SJSA1 (cell line): ENCODE measurements around the gene HSPH1. TPM values are rescaled to one million over a fixed set of nuclear protein-coding genes. Genes with fewer than 3 reads are reported as not detected.
"Not testable (repeated sequence)": the region's sequence is repeated elsewhere in the genome, so short reads cannot be mapped to it uniquely, and the experiment has no call there.

Experiments
- DNase-seq, 2 experiments: peaks; one replicate each; pipeline ENCODE4 v3.0.0-alpha.2; 2015 to 2020; ENCODE audit warnings: low spot score in 2 of 2, low read depth in 1 of 2
- H3K27ac ChIP-seq: fragments of 250-450 bp; sonication (Bioruptor Pico); 2 replicates; pipeline ENCODE4 v1.5.1; 2020; ENCODE audit warnings: mild to moderate bottlenecking, moderate library complexity
- H3K27me3 ChIP-seq: fragments of 250-450 bp; sonication (Bioruptor Pico); replicated peaks from 2 replicates; pipeline ENCODE4 v1.5.1; 2020; ENCODE audit warnings: mild to moderate bottlenecking, moderate library complexity
- H3K36me3 ChIP-seq: fragments of 250-450 bp; sonication (Bioruptor Pico); 2 replicates; pipeline ENCODE4 v1.5.1; 2020; ENCODE audit warnings: mild to moderate bottlenecking
- H3K4me1 ChIP-seq: fragments of 250-450 bp; sonication (Bioruptor Pico); replicated peaks from 2 replicates; pipeline ENCODE4 v1.6.1; 2021; ENCODE audit warnings: mild to moderate bottlenecking
- H3K4me3 ChIP-seq: fragments of 250-450 bp; sonication (Bioruptor Pico); 2 replicates; pipeline ENCODE4 v1.5.1; 2020; ENCODE audit warnings: mild to moderate bottlenecking
- H3K9me3 ChIP-seq: fragments of 250-450 bp; sonication (Bioruptor Pico); replicated peaks from 2 replicates; pipeline ENCODE4 v1.5.1; 2020; ENCODE audit warnings: mild to moderate bottlenecking
- total RNA-seq: library from RNA; depleted of rRNA; stranded (reverse); fragments of >200 nt; shearing (Covaris generic); gene quantifications from 2 replicates; pipeline ENCODE4 v1.2.3, GENCODE V29; 2014

HSPH1 gene
- total RNA-seq, 1 experiment from 2014 or later, result 90.3 TPM

DNA sequence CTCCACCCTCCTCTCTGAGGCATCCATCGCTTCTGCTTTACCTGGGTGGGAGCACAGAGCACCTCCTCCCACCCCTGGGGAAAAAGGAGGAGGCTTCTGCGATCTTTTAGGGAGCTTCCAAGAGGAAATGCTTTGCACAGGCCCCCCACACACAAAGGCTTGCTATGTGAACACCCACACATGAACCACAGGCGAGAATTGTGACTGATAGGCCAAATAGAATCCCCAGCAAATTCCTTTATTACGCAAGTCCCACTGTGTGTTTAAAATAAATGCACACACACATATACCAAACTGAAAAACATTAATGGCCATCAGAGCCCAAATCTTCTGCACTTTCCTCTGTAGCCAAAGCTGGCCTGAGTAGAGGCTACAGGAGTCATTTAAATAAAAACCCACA is 50.6 kb downstream of the HSPH1 start:
- Histone ChIP-seq H3K4me3 (no peak overlapping the region), H3K27ac (no peak overlapping the region), H3K9me3 (no peaks in the 10 kb centered on the region), H3K36me3 (no peaks in the 10 kb centered on the region), H3K27me3 (0 out of 2 replicates have a peak, but pooled peaks cover 9% of the 10 kb centered on the region), H3K4me1 (no peaks in the 10 kb centered on the region)
- no peak for DNase-seq

DNA sequence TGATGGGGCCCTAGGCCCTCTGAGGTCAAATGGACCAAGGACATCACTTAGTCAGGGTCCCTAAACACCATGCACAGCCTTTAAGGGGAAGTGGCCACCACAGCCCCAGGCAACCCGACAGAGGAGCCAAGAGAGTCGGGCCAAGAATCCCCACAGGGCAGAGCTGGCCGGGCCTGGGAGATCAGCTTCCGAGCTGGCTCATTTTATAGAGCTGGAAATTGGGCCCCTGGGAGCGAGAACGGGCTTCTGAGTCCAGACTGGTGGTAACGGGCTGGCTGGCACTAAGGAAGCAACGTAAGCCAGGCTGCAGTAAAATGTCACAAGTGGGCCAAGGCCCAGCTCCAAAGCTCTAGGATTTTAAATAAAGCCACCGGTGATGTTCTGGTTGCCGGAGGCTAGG is 51.1 kb downstream of the HSPH1 start:
- no peak overlapping the region for H3K4me3 ChIP-seq
- H3K27ac ChIP-seq, result no peak overlapping the region
- H3K27me3 ChIP-seq, result 0 out of 2 replicates have a peak, but pooled peaks cover 5% of the 10 kb centered on the region

DNA sequence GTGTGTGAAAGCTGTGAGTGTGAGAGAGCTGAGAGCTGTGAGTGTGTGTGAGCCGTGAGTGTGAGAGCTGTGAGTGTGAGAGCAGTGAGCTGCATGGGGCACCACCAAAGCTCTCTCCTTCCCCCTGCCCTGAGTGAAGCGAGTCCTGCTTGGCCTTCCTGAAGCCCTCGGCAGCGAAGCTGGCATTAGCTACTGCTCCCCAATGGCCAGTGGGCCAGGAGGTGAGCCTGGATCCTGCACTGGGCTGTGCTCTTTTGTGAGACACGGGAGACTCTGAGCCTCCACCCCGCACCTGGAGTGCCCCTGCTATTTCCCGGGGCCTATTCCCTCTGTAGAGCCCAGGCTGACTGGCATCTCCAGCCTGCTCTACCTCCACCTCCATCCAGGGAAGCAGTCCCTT is 51.5 kb downstream of the HSPH1 start:
- Histone ChIP-seq H3K4me3 (no peak overlapping the region), H3K27ac (no peak overlapping the region), H3K4me1 (no peaks in the 10 kb centered on the region), H3K36me3 (no peaks in the 10 kb centered on the region), H3K27me3 (0 out of 2 replicates have a peak, but pooled peaks cover 5% of the 10 kb centered on the region), H3K9me3 (no peaks in the 10 kb centered on the region)
- no peak for DNase-seq

More for the DNA sequence above, 51.1 kb downstream of the HSPH1 start:
- no peak for DNase-seq
- Histone ChIP-seq H3K4me1 (no peaks in the 10 kb centered on the region), H3K36me3 (no peaks in the 10 kb centered on the region), H3K9me3 (no peaks in the 10 kb centered on the region)

DNA sequence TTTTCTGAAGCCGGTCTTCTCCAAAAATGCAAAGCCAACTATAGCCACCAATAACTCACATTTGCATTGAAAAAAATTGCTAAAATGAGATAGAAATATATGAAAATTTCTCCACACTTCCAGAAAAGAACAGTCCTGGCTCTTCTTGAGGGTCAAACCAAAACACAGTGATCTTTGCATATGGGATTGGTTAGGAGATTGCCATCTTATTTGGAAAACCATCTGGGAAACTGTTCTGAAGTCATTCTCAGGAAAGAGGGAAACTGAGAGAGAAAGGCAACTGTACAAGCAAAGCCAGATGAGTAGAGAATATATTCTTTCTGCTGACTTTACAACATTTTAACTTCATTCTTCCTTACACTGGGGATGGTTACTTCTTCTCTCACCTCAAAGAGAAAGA is 54.6 kb downstream of the HSPH1 start:
- H3K36me3 ChIP-seq, result no peaks in the 10 kb centered on the region
- no peaks in the 10 kb centered on the region for H3K4me1 ChIP-seq
- 0 out of 2 replicates have a peak, but pooled peaks cover 3% of the 10 kb centered on the region for H3K27me3 ChIP-seq
- H3K27ac ChIP-seq, result no peak overlapping the region
- DNase-seq, result no peak
- H3K9me3 ChIP-seq, result no peaks in the 10 kb centered on the region
- H3K4me3 ChIP-seq, result no peak overlapping the region

DNA sequence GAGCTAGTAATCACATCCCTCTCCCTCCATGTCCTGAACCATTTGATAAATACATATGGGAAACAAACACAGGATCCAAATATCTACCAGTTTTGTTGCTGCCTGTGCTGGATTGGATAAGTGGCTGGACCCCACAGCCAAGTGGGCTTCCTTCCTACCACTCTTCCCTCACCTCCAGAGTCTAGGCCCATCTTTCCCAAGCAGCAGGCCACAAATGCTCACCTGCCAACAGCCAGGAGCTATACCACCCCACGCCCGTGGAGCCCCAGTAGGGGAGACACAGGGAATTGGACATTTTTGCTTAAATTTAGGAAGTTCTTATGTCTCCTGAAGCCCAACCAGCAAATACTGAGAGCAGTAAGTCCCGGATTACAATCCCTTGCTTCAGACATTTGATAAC is 55.8 kb downstream of the HSPH1 start:
- DNase-seq, result no peak
- no peaks in the 10 kb centered on the region for H3K9me3 ChIP-seq
- H3K4me1 ChIP-seq, result no peaks in the 10 kb centered on the region
- H3K27me3 ChIP-seq, result 0 out of 2 replicates have a peak, but pooled peaks cover 3% of the 10 kb centered on the region
- H3K4me3 ChIP-seq, result no peak overlapping the region
- H3K36me3 ChIP-seq, result no peaks in the 10 kb centered on the region
- H3K27ac ChIP-seq, result no peak overlapping the region

DNA sequence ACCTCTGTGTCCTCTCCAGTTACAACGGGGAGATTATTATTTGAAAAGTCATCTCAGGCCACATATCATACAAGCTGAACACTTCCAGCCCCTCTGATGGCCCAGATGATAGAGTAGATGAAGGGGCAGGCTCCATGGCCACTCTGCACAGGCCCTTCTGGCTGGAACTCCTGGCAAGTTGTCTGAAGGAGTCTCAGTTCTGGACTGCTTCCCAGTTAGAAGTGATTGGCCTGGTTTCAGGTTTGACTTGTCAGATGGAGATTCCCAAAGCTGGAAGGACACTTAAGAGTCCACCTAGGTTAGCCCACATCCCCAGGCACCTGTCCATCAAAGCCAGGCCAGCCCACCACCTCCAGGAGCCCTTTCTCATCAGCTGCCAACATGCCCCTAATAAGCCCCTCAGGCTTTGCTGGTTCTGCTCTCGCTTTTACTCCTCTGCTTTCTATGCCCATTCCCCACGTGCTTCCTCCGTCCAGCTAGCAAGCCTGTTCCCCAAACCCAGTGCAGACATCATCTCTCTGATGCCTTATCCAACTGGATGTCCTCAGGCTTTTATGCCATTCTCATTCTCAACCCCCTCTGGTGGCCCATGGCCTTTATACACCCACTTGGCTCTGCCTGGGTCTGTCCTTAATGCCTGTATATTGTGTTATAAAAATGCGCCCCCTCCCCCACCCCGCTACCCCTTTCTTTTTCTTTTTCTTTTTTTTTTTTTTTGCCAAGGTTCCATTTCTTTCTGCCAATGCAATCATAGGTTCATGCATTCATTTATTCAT is 56.5 kb downstream of the HSPH1 start:
- H3K4me1 ChIP-seq, result no peaks in the 10 kb centered on the region
- no peak for DNase-seq
- no peaks in the 10 kb centered on the region for H3K9me3 ChIP-seq
- no peak overlapping the region for H3K27ac ChIP-seq
- H3K36me3 ChIP-seq, result no peaks in the 10 kb centered on the region
- no peak overlapping the region for H3K4me3 ChIP-seq
- H3K27me3 ChIP-seq, result 0 out of 2 replicates have a peak, but pooled peaks cover 3% of the 10 kb centered on the region

DNA sequence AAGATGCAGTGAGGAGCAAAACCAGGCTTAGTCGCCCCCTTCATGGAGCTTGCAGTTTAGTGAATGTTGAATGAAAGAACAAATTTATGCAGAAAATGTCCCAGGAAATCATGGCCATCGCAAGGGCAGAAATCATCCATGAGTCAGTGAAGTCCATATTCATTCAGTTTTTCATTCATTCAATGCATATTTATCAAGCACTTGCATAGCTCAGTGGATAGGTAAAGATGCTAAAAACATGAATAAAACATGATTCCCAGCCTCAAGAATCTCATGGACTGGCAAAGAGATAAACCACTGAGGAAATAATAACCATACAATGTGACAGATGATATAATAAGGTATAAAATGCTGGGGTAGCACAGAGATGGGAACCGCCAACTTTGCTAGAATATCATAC is 58.8 kb downstream of the HSPH1 start:
- no peaks in the 10 kb centered on the region for H3K9me3 ChIP-seq
- no peak overlapping the region for H3K27ac ChIP-seq
- no peak for DNase-seq
- no peak overlapping the region for H3K4me3 ChIP-seq
- H3K4me1 ChIP-seq, result no peaks in the 10 kb centered on the region
- 0 out of 2 replicates have a peak, but pooled peaks cover 3% of the 10 kb centered on the region for H3K27me3 ChIP-seq
- no peaks in the 10 kb centered on the region for H3K36me3 ChIP-seq

DNA sequence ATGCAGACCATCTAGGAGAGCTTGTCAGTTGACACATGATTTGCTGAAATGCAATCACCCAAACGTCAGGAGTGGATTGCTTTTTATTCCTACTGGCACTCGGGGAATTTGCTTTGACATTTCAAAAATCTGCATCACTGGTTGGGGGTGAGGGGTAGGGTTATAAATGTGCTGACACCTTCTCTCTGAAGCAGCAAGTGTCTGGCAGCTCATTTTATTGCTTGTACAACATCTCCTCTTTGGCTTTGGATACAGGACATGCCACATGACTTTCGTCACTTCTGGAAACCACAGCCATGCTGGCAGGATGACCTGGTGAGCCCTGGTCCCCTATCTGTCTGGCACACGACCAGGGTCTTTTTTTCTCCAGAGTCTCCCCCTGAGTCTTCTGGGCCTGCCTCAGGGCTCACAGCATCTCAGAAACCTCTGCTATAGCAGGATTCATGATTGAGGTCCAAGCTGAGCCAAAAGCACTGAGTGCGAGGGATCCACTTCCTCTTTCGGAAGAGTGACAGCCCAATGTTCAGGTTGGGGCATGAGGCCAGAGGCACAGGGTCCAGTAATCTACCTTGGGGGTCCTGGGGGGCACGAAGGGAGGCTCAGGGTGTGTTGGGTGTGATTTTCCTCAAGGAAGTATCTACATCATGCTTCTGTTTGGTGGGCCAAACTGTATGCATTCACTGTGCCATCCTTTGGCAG is 60.1 kb downstream of the HSPH1 start:
- no peak for DNase-seq
- H3K27me3 ChIP-seq, result no peaks in the 10 kb centered on the region
- no peak overlapping the region for H3K27ac ChIP-seq

DNA sequence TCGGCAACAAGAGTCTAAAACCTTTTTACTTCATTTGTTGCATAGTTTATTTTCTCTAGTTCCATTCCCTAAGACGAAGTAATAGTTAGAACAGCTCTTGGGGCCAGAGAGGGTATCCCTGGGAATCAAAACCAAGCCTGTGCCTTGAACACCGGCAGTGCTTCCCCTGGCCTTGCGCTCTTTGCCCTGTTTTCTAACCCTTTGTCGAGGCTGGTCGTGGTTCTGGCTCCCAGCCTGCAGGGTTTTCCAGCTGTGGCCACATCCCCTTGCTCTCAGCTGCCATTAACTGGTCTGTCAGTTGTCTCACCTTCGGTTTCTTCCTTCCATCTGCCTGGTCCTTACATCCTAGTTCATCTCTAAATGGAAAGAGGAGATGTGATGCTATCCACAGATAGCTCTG is 61.0 kb downstream of the HSPH1 start:
- Histone ChIP-seq H3K9me3 (no peaks in the 10 kb centered on the region), H3K36me3 (no peaks in the 10 kb centered on the region), H3K27ac (no peak overlapping the region), H3K4me1 (no peaks in the 10 kb centered on the region), H3K27me3 (no peaks in the 10 kb centered on the region), H3K4me3 (no peak overlapping the region)
- no peak for DNase-seq

More for the DNA sequence above, 60.1 kb downstream of the HSPH1 start:
- no peaks in the 10 kb centered on the region for H3K4me1 ChIP-seq
- no peaks in the 10 kb centered on the region for H3K9me3 ChIP-seq
- no peaks in the 10 kb centered on the region for H3K36me3 ChIP-seq
- no peak overlapping the region for H3K4me3 ChIP-seq

DNA sequence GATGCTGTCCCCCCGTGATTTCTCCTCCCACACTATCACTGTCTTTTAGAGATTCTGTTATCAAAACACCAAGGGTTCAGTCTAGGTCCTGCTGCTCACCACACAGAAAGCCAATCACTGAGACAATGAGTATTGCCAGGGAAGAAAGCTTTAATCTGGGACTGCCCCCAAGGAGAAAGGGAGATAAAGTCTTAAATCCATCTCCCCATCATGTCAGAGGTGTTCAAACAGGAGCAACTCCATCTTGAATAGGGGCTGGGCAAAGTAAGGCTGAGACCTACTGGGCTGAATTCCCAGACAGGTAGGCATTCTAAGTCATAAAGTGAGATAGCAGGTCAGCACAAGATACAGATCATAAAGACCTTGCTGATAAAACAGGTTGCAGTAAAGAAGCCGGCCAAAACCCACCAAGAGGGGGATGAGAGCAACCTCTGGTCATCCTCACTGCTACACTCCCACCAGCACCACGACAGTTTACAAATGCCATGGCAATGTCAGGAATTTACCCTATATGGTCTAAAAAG is 63.7 kb downstream of the HSPH1 start:
- not testable (repeated sequence) for DNase-seq, H3K4me3 ChIP-seq, H3K27me3 ChIP-seq, H3K27ac ChIP-seq, H3K9me3 ChIP-seq, H3K4me1 ChIP-seq, H3K36me3 ChIP-seq

DNA sequence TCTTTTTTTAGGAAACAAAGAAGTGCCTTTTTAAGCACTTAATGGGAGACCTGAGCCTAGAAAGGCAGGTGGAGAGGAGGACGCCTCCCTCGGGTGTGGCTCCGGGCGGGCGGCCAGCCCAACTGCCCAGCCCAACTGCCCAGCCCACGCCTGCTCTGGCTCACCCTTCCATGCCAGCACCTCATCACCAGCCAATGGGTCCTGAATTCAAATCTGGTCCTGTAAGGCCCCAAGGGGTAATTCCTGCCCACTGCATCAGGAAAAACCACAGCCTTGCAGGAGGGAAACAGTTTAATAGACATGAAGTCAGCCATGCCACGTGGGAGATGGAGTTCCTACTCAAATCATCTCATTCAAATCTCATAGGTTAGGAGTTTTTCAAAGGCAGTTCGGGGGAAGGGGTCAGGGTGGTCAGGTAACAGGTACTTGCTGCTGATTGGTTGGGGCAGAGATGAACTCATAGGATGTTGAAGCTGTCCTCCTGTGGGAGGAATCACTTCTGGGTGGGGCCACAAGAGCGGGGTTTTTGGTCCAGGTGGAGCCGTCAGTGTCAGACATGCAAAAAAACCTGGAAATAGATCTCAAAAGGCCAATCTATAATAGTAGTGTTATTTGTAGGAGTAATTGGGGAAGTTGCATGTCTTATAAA is 64.9 kb downstream of the HSPH1 start:
- Histone ChIP-seq H3K4me1 (no peaks in the 10 kb centered on the region), H3K27me3 (no peaks in the 10 kb centered on the region), H3K4me3 (no peak overlapping the region), H3K27ac (no peak overlapping the region), H3K36me3 (no peaks in the 10 kb centered on the region), H3K9me3 (no peaks in the 10 kb centered on the region)
- no peak for DNase-seq

DNA sequence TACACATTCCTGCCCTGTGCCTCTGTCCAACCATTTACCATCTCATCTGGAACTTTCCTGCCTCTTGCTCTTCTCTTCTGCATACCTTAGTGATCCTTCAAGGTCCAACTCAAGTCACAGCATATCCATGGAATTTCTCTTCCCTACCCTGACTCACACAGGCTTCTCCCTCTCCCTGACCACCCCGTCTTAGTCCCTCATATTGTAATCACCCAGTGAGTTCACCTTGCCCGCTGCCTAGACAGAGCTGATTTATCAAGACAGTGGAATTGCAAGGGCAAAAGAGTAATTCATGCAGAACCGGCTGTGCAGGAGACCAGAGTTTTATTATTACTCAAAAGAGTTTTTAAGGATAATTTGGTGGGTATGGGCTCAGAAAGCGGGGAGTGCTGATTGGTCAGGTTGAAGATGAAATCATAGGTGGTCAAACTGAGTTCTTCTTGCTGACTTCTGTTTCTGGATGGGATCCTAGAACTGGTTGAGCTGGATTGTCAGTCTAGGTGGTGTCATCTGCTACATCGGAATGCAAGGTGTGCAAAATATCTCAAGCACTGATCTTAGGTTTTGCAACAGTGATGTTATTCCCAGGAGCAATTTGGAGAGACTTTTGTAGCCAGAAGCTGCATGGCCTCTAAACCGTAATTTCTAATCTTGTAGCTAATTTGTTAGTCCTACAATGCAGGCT is 67.2 kb downstream of the HSPH1 start:
- H3K4me3 ChIP-seq, result no peak overlapping the region
- no peak overlapping the region for H3K27ac ChIP-seq
- no peaks in the 10 kb centered on the region for H3K27me3 ChIP-seq
- H3K36me3 ChIP-seq, result no peaks in the 10 kb centered on the region
- no peak for DNase-seq
- H3K9me3 ChIP-seq, result no peaks in the 10 kb centered on the region
- H3K4me1 ChIP-seq, result no peaks in the 10 kb centered on the region

DNA sequence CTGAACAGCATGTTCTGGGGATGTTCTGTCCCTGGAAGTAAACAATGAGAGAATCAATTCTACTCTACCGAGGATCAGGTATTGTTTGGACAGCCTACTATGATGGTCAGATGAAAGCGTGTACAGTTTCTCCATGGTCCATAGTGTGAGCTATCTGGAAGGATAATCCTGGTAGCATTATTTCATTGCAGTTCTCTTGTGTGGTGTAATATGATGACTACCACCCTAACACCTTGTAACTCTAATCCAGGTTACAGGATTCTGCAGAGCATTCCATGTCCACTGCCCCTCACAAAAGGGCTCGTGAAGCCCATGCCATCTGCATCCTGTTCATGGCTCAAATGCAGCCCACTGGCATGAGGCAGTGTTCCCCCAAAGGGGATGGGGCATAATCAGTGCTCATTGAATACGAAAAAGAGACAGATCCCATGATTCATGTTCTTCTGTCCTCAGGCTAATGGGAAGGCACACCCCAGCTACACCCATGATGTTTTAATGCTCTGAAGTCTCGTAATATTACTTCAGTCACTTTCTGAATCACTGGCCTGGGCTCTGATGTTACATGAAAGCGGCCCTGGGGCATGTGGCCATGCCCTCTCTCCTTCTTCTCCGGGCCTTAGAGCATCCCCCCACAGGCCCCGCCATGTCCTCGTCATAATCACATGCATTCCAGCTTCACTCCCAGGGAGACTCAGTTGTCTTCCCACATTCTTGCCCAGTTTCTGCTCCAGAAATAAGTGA is 68.4 kb downstream of the HSPH1 start:
- Histone ChIP-seq H3K4me1 (no peaks in the 10 kb centered on the region), H3K4me3 (no peak overlapping the region), H3K9me3 (no peaks in the 10 kb centered on the region), H3K27me3 (no peaks in the 10 kb centered on the region), H3K27ac (no peak overlapping the region), H3K36me3 (no peaks in the 10 kb centered on the region)
- no peak for DNase-seq
